HepG2 (cell line): ENCODE results near the gene NELL1. TPM values are rescaled to one million over a fixed set of nuclear protein-coding genes. Genes with fewer than 3 reads are reported as not detected.

ENCODE experiments used
- ATAC-seq: fragments of 200-7000 bp; cut with Tn5 transposase; 3 replicates; pipeline ENCODE4 v1.9.1; 2020; ENCODE audit warnings: mild to moderate bottlenecking, moderate library complexity
- BruUV-seq: library from RNA; stranded (reverse); fragments of 400-500 nt; replicated peaks from 2 replicates; lab custom pipeline; 2021; lab: Mats Ljungman, UMichigan
- CTCF ChIA-PET: fragments of 300-600 bp; formaldehyde crosslinking; extraction: SDS; loops from one replicate; lab custom pipeline; 2021; ENCODE audit warnings: low total read pairs, inconsistent platforms, low intra/inter-chr PET ratio; lab: Yijun Ruan, JAX
- POLR2A ChIA-PET: fragments of 350-600 bp; sonication (Branson Sonifier 250); formaldehyde crosslinking; loops from one replicate; lab custom pipeline; 2020; ENCODE audit warnings: antibody characterized with exemption, inconsistent platforms; lab: Yijun Ruan, JAX
- DNase-seq: peaks from one replicate; pipeline ENCODE4 v3.0.0-alpha.2; 2015; ENCODE audit warnings: low spot score
- FAIRE-seq: peaks from 3 replicates; lab custom pipeline; 2011; peaks lifted over from hg19 to GRCh38; lab: Jason Lieb, UNC
- H2AFZ ChIP-seq: one replicate; pipeline ENCODE4 v1.6.1; 2011; ENCODE audit warnings: low read length, inconsistent platforms
- H3K27ac ChIP-seq: fragments of 300-600 bp; 3 replicates; pipeline ENCODE4 v1.8.0; 2011; ENCODE audit warnings: mixed run types, mild to moderate bottlenecking, mixed read lengths, low read length, inconsistent platforms; ENCODE audit not compliant: insufficient read depth; ENCODE audit errors: extremely low read length
- H3K27me3 ChIP-seq, 2 experiments: fragments of 200-600 bp in 1 of 2; 2 replicates in 1 of 2; 3 replicates in 1 of 2; pipeline versions ENCODE4 v1.6.0 to v1.8.0; 2011; ENCODE audit warnings: low read length in 2 of 2, mild to moderate bottlenecking in 2 of 2, moderate library complexity in 2 of 2, inconsistent platforms in 1 of 2; ENCODE audit not compliant: insufficient read depth in 2 of 2, control insufficient read depth in 1 of 2
- H3K36me3 ChIP-seq, 2 experiments: fragments of 200-600 bp in 1 of 2; replicated peaks in 1 of 2; 2 replicates in 1 of 2; 3 replicates in 1 of 2; pipeline versions ENCODE4 v1.5.1 to v1.8.0; 2011; ENCODE audit warnings: low read length in 2 of 2, inconsistent platforms in 1 of 2; ENCODE audit not compliant: insufficient read depth in 2 of 2, control insufficient read depth in 1 of 2
- H3K4me1 ChIP-seq: 2 replicates; pipeline ENCODE4 v1.5.1; 2012; ENCODE audit warnings: low read length, inconsistent platforms; ENCODE audit not compliant: insufficient read depth
- H3K4me2 ChIP-seq: 2 replicates; pipeline ENCODE4 v1.6.0; 2011; ENCODE audit warnings: low read depth, low read length, inconsistent platforms
- H3K4me3 ChIP-seq, 3 experiments: fragments of 200-600 bp in 1 of 3; sonication (generic), shearing (Covaris generic) in 1 of 3; replicated peaks in 1 of 3; 2 replicates each; pipeline ENCODE4 v1.5.1; 2011 to 2016; ENCODE audit warnings: low read length in 3 of 3, inconsistent platforms in 2 of 3, low read depth in 2 of 3, mild to moderate bottlenecking in 2 of 3, control low read depth in 1 of 3, mixed read lengths in 1 of 3; ENCODE audit not compliant: insufficient read depth in 1 of 3
- H3K79me2 ChIP-seq: one replicate; pipeline ENCODE4 v1.6.1; 2011; ENCODE audit warnings: low read length, inconsistent platforms; ENCODE audit not compliant: insufficient read depth
- H3K9ac ChIP-seq: 2 replicates; pipeline ENCODE4 v1.6.0; 2011; ENCODE audit warnings: mild to moderate bottlenecking, low read depth, low read length, inconsistent platforms; ENCODE audit not compliant: insufficient read depth
- H3K9me3 ChIP-seq: 2 replicates; pipeline ENCODE4 v1.5.1; 2012; ENCODE audit warnings: mild to moderate bottlenecking, low read length
- H4K20me1 ChIP-seq: 2 replicates; pipeline ENCODE4 v1.6.0; 2011; ENCODE audit warnings: inconsistent platforms, mild to moderate bottlenecking, low read length, moderate library complexity; ENCODE audit not compliant: insufficient read depth
- ATF1 ChIP-seq: IDR thresholded peaks from 2 replicates; pipeline ENCODE4 v1.6.1; 2016; ENCODE audit warnings: mild to moderate bottlenecking, control low read depth
- BRCA1 ChIP-seq: sonication (generic); formaldehyde crosslinking; IDR thresholded peaks from 2 replicates; pipeline ENCODE4 v1.4.0; 2020; ENCODE audit warnings: missing genetic modification reagents
- CCAR2 ChIP-seq: fragments of 200-400 bp; formaldehyde crosslinking; optimal IDR thresholded peaks from 2 replicates; pipeline ENCODE3; 2018; ENCODE audit warnings: low read depth, mild to moderate bottlenecking, low read length, moderate library complexity
- EP300 ChIP-seq, 3 experiments: sonication (generic) in 1 of 3; formaldehyde crosslinking in 1 of 3; IDR thresholded peaks; 2 replicates each; pipeline versions ENCODE4 v1.5.1 to v1.6.1; 2011 to 2020; ENCODE audit warnings: low read depth in 2 of 3, low read length in 2 of 3, borderline replicate concordance in 1 of 3, improper control_type of control experiment in 1 of 3, mild to moderate bottlenecking in 1 of 3, missing genetic modification reagents in 1 of 3, moderate library complexity in 1 of 3
- KDM6A ChIP-seq: IDR thresholded peaks from 2 replicates; pipeline ENCODE4 v1.6.1; 2016; ENCODE audit warnings: low read depth
- KMT2A ChIP-seq: sonication (generic); formaldehyde crosslinking; IDR thresholded peaks from 2 replicates; pipeline ENCODE4 v1.4.0; 2020; ENCODE audit warnings: missing genetic modification reagents
- MATR3 ChIP-seq: sonication (generic); formaldehyde crosslinking; IDR thresholded peaks from 2 replicates; pipeline ENCODE4 v1.4.0; 2020; ENCODE audit warnings: missing genetic modification reagents
- MEF2D ChIP-seq: sonication (generic); formaldehyde crosslinking; IDR thresholded peaks from 2 replicates; pipeline ENCODE4 v1.5.1; 2020; ENCODE audit warnings: mild to moderate bottlenecking, missing genetic modification reagents
- NFIC ChIP-seq: IDR thresholded peaks from 2 replicates; pipeline ENCODE4 v1.6.1; 2012; ENCODE audit warnings: mild to moderate bottlenecking, low read length, inconsistent platforms
- PLRG1 ChIP-seq: fragments of 450-650 bp; conservative IDR thresholded peaks from 2 replicates; pipeline ENCODE4 v1.6.1; 2016
- RBFOX2 ChIP-seq: fragments of 200-400 bp; formaldehyde crosslinking; IDR thresholded peaks from 2 replicates; pipeline ENCODE4 v1.6.1; 2017; ENCODE audit warnings: low read depth, mild to moderate bottlenecking, low read length
- RNF2 ChIP-seq: fragments of 450-650 bp; conservative IDR thresholded peaks from 2 replicates; pipeline ENCODE4 v1.6.1; 2016; ENCODE audit warnings: low read depth
- ZBTB7A ChIP-seq: sonication (generic); formaldehyde crosslinking; IDR thresholded peaks from 2 replicates; pipeline ENCODE4 v1.8.0; 2022; ENCODE audit warnings: mild to moderate bottlenecking, missing genetic modification reagents
- ZFP62 ChIP-seq: sonication (generic); formaldehyde crosslinking; IDR thresholded peaks from 2 replicates; pipeline ENCODE4 v1.4.0; 2020; ENCODE audit warnings: missing genetic modification reagents
- ZMYM2 ChIP-seq: sonication (generic); formaldehyde crosslinking; IDR thresholded peaks from 2 replicates; pipeline ENCODE4 v1.8.0; 2022; ENCODE audit warnings: mild to moderate bottlenecking, missing genetic modification reagents
- ZNF234 ChIP-seq: sonication (generic); formaldehyde crosslinking; conservative IDR thresholded peaks from 2 replicates; pipeline ENCODE4 v1.5.1; 2020; ENCODE audit warnings: mild to moderate bottlenecking, missing genetic modification reagents
- ZNF563 ChIP-seq: sonication (generic); formaldehyde crosslinking; IDR thresholded peaks from 2 replicates; pipeline ENCODE4 v1.8.0; 2022; ENCODE audit warnings: mild to moderate bottlenecking, moderate library complexity, missing genetic modification reagents
- ZNF878 ChIP-seq: sonication (generic); formaldehyde crosslinking; IDR thresholded peaks from 2 replicates; pipeline ENCODE4 v1.8.1; 2023; ENCODE audit warnings: mild to moderate bottlenecking, missing genetic modification reagents, moderate library complexity
- WGBS: methylation state at CpG from one replicate; pipeline ENCODE4 v1.1.6; 2017; ENCODE audit warnings: low lambda C conversion rate; 5-methylcytosine and 5-hydroxymethylcytosine counted together
- in situ Hi-C: cut with HindIII; loops from 2 replicates; pipeline ENCODE4 v1.10.0; 2017; ENCODE audit warnings: low pct_unique_long_range_greater_than_20kb; ENCODE audit not compliant: extremely low pct_ligation_motif_present
- intact Hi-C: fragments of 100-400 bp; cut with micrococcal nuclease; formaldehyde crosslinking; loops from one replicate; pipeline ENCODE4 v1.10.0; 2022; ENCODE audit not compliant: unreplicated experiment
- polyA plus RNA-seq, 8 experiments: library from polyadenylated mRNA; depleted of rRNA in 3 of 8; stranded (reverse) in 7 of 8; unstranded in 1 of 8; fragments of >200 nt; fragmentation: Illumina TruSeq in 4 of 8; extraction: Trizol in 4 of 8; gene quantifications; 2 replicates each; pipeline versions ENCODE4 v1.2.1 to v1.2.3, GENCODE V29; 2011 to 2016; ENCODE audit warnings: low read depth in 4 of 8, missing spikeins in 1 of 8, mixed read lengths in 1 of 8; ENCODE audit not compliant: insufficient read depth in 1 of 8
- total RNA-seq, 5 experiments: library from RNA; depleted of rRNA; stranded (reverse); fragments of >200 nt; fragmentation: Illumina TruSeq; extraction: Trizol; gene quantifications; 2 replicates each; pipeline ENCODE4 v1.2.3, GENCODE V29; 2016; ENCODE audit warnings: low read depth in 1 of 5
- TF ChIP-seq, protein P1 (sequence below): sonication (generic); formaldehyde crosslinking; IDR thresholded peaks from 2 replicates; pipeline ENCODE4 v1.4.0; 2020; ENCODE audit warnings: low read depth, missing genetic modification reagents

Gene NELL1
- total and polyA plus RNA-seq, 2 of the 13 experiments (the other 11 are each of a cell fraction or from before 2014, with no cell fraction given), result not detected

DNA sequence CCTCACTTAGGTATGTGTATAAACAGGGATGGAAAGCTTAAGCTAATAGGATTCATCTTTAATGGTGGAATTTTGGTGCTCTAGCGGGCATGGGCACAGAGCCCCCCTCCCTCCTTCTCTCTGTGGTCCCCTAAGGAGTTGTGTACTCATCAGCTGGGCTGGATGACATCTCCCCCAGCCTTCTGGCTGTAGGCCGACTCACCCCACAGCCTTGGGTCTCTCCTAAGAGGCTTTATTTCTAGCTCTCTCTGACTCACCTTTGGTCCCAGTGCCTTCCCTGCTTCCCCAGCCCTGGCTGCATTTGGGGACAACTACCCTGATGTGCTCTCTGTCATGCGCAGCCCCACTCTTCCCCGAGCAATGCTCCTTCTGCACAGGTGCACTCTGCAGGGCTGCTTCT lies 43.1 kb upstream of the NELL1 start:
- Histone ChIP-seq H3K9ac (no peak overlapping the region), H3K27me3 (peaks cover 0 to 9% of the 10 kb centered on the region in 2 experiments; a peak in 2 of 5 replicates), H3K36me3 (no peaks in the 10 kb centered on the region), H2AFZ (no peak overlapping the region), H3K27ac (no peak overlapping the region), H3K9me3 (no peaks in the 10 kb centered on the region), H4K20me1 (no peaks in the 10 kb centered on the region), H3K4me1 (no peaks in the 10 kb centered on the region), H3K4me2 (no peak overlapping the region), H3K4me3 (no peak overlapping the region), H3K79me2 (no peaks in the 10 kb centered on the region)
- TF ChIP-seq RBFOX2 (no peak), ZBTB7A (no peak), KDM6A (CRISPR knock-in tag) (no peak)
- ATAC-seq (no peak), FAIRE-seq (no peak), DNase-seq (no peak)
- intact Hi-C loops (no loop called here), in situ Hi-C loops (loop anchor here (25.0 kb wide), 1 partner anchor 1686 kb away; no protein-coding TSS in a partner anchor)
- no TSS peak for BruUV-seq
- POLR2A ChIA-PET, result no interaction called here
- 12% methylated on average over 4 of the region's 4 CpGs for WGBS
- CTCF ChIA-PET, result no interaction called here

DNA sequence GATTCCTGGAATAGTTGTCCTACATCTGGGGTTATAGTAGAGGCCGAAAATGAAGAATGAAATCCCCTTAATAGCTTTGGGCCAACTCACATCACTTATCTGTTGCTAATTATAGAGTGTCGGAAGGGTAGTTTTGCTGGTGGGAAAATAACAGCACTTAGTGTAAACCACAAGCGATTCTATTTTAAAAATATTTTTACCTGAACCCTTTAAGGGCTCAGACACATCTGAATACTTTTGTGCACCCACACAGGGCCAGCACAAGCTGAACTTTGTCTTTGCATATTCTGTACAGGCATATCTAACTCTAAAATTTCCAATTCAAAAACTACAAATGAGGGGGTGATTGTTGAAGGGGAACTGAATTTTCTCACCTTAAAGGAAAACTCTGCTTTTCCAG lies 42.4 kb upstream of the NELL1 start:
- no peak overlapping the region for H3K27ac ChIP-seq
- no peak overlapping the region for H3K9ac ChIP-seq
- no peak overlapping the region for H3K4me3 ChIP-seq
- POLR2A ChIA-PET, result no interaction called here
- no TSS peak for BruUV-seq
- DNase-seq (no peak), ATAC-seq (no peak), FAIRE-seq (no peak)
- H3K79me2 ChIP-seq, result no peaks in the 10 kb centered on the region
- CTCF ChIA-PET, result no interaction called here
- H4K20me1 ChIP-seq, result no peaks in the 10 kb centered on the region
- no peaks in the 10 kb centered on the region for H3K36me3 ChIP-seq
- intact Hi-C loops, result no loop called here
- WGBS, result 32% methylated on average over 3 of the region's 3 CpGs
- H3K4me2 ChIP-seq, result no peak overlapping the region
- H2AFZ ChIP-seq, result no peak overlapping the region
- no peaks in the 10 kb centered on the region for H3K4me1 ChIP-seq
- H3K9me3 ChIP-seq, result no peaks in the 10 kb centered on the region
- in situ Hi-C loops, result loop anchor here (25.0 kb wide), 1 partner anchor 1685 kb away; no protein-coding TSS in a partner anchor
- H3K27me3 ChIP-seq, result peaks cover 0 to 9% of the 10 kb centered on the region in 2 experiments; a peak in 2 of 5 replicates
- no peak for TF ChIP-seq PLRG1
- TF ChIP-seq BRCA1 (CRISPR knock-in tag), result no peak
- TF ChIP-seq KMT2A, result no peak
- TF ChIP-seq ZNF563 (CRISPR knock-in tag), result no peak
- TF ChIP-seq MATR3 (CRISPR knock-in tag), result no peak
- TF ChIP-seq ZMYM2, result no peak
- TF ChIP-seq, protein P1, sequence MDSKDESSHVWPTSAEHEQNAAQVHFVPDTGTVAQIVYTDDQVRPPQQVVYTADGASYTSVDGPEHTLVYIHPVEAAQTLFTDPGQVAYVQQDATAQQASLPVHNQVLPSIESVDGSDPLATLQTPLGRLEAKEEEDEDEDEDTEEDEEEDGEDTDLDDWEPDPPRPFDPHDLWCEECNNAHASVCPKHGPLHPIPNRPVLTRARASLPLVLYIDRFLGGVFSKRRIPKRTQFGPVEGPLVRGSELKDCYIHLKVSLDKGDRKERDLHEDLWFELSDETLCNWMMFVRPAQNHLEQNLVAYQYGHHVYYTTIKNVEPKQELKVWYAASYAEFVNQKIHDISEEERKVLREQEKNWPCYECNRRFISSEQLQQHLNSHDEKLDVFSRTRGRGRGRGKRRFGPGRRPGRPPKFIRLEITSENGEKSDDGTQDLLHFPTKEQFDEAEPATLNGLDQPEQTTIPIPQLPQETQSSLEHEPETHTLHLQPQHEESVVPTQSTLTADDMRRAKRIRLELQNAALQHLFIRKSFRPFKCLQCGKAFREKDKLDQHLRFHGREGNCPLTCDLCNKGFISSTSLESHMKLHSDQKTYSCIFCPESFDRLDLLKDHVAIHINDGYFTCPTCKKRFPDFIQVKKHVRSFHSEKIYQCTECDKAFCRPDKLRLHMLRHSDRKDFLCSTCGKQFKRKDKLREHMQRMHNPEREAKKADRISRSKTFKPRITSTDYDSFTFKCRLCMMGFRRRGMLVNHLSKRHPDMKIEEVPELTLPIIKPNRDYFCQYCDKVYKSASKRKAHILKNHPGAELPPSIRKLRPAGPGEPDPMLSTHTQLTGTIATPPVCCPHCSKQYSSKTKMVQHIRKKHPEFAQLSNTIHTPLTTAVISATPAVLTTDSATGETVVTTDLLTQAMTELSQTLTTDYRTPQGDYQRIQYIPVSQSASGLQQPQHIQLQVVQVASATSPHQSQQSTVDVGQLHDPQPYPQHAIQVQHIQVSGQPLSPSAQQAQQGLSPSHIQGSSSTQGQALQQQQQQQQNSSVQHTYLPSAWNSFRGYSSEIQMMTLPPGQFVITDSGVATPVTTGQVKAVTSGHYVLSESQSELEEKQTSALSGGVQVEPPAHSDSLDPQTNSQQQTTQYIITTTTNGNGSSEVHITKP (CRISPR knock-in tag), result no peak
- no peak for TF ChIP-seq EP300 (IDR thresholded peaks at IDR 0.05; ENCODE audit: low read depth in 2 of 2, low read length in 2 of 2)
- TF ChIP-seq EP300 (CRISPR knock-in tag; IDR thresholded peaks at IDR 0.05; ENCODE audit: borderline replicate concordance), result no peak
- TF ChIP-seq ZNF878 (CRISPR knock-in tag), result no peak
- TF ChIP-seq ZNF234 (CRISPR knock-in tag), result no peak
- no peak for TF ChIP-seq RNF2
- no peak for TF ChIP-seq CCAR2
- no peak for TF ChIP-seq NFIC
- no peak for TF ChIP-seq ATF1 (CRISPR knock-in tag)
- no peak for TF ChIP-seq MEF2D (CRISPR knock-in tag)
- no peak for TF ChIP-seq ZFP62
